Measurements from ENCODE around the gene ARID5A. TPM values are rescaled to one million over a fixed set of nuclear protein-coding genes. Genes with fewer than 3 reads are reported as not detected.

The ARID5A gene
- total and polyA plus RNA-seq, 2 donors (not counting 1 experiment from before 2014, with no cell fraction given), result 35.5 to 93.0 TPM

DNA sequence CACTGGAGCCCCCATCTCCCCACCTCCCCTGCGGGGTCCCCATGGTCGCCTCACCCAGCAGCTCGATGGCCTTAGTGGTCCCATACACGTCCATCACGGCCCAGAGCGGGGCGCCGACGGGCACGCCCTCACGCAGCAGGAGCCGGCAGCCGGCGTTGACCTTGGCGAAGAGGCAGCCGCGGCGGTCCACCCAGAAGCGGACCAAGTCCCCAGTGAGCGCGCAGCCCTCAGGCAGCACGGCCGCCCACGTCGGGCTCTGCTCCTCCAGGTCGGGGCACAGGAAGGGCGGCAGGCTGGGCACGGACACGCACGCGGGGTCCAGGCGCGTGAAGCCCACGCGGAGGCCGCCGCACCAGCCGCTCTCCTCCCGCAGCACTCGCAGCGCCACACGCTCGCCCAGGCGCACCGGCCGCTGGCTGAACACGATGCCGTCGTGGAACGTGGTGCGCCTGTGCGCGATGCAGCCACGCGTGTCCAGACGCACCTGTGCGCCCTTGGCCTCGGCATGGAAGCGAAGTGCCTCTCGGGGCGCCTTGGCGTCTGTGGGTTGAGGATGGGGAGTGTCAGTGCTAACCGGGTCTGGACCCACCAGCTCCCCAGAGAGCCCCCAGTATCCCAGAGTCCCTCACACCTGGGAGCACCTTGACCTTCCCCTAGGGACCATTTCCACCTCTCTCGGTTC is 36.0 kb upstream of the ARID5A start:
- H3K27ac Mint-ChIP-seq, result no peak overlapping the region
- Histone ChIP-seq H3K4me3 (ENCODE audit: control extremely low read depth in 1 of 5, extremely low read depth in 1 of 5, insufficient read depth in 1 of 5, low read depth in 2 of 5, low read length in 4 of 5) (no peak overlapping the region), H4K20me1 (ENCODE audit: control insufficient read depth, insufficient read depth, low read length, poor library complexity, severe bottlenecking) (no peaks in the 10 kb centered on the region), H3K9ac (ENCODE audit: low read length) (no peak overlapping the region), H3K9me3 (ENCODE audit: control extremely low read depth in 1 of 3, control insufficient read depth in 2 of 3, insufficient read depth in 1 of 3, low read length in 2 of 3) (peaks cover 0 to 4% (median 3%) of the 10 kb centered on the region in 3 donors), H2AFZ (ENCODE audit: insufficient read depth, low read depth, low read length, poor library complexity, severe bottlenecking) (no peak overlapping the region), H3K36me3 (replicated peaks in 1 of 2; ENCODE audit: control extremely low read depth in 1 of 2, control insufficient read depth in 1 of 2, extremely low read depth in 1 of 2, insufficient read depth in 2 of 2, low read length in 1 of 2) (no peaks in the 10 kb centered on the region), H3K4me1 (ENCODE audit: control insufficient read depth in 2 of 2, insufficient read depth in 2 of 2, low read length in 2 of 2) (peaks cover 11 to 12% of the 10 kb centered on the region in 2 donors), H3K27me3 (replicated peaks in 1 of 4; ENCODE audit: control extremely low read depth in 1 of 4, control insufficient read depth in 3 of 4, insufficient read depth in 4 of 4, low read length in 3 of 4) (no peaks in the 10 kb centered on the region), H3K4me2 (replicated peaks; ENCODE audit: low read depth, low read length, poor library complexity, severe bottlenecking) (no peak overlapping the region), H3K79me2 (ENCODE audit: control insufficient read depth, insufficient read depth, low read length) (no peaks in the 10 kb centered on the region), H3K27ac (ENCODE audit: low read length in 2 of 2) (no peak overlapping the region)
- DNase-seq (no peak), ATAC-seq (ENCODE audit: low read depth) (no peak)
- H3K4me1 Mint-ChIP-seq, result peaks cover 13% of the 10 kb centered on the region
- ChIA-PET POLR2A (no interaction called here), CTCF (interaction anchor here (1.0 kb wide), 1 partner anchor 93 kb away, joined by 3 read pairs; no protein-coding TSS in a partner anchor)
- H3K27me3 Mint-ChIP-seq, result no peaks in the 10 kb centered on the region
- no peak overlapping the region for H3K4me3 Mint-ChIP-seq
- TF ChIP-seq EZH2 (IDR thresholded peaks at IDR 0.05; ENCODE audit: borderline replicate concordance, insufficient read depth, low read depth, low read length, poor library complexity, severe bottlenecking), result no peak
- TF ChIP-seq, protein P1, sequence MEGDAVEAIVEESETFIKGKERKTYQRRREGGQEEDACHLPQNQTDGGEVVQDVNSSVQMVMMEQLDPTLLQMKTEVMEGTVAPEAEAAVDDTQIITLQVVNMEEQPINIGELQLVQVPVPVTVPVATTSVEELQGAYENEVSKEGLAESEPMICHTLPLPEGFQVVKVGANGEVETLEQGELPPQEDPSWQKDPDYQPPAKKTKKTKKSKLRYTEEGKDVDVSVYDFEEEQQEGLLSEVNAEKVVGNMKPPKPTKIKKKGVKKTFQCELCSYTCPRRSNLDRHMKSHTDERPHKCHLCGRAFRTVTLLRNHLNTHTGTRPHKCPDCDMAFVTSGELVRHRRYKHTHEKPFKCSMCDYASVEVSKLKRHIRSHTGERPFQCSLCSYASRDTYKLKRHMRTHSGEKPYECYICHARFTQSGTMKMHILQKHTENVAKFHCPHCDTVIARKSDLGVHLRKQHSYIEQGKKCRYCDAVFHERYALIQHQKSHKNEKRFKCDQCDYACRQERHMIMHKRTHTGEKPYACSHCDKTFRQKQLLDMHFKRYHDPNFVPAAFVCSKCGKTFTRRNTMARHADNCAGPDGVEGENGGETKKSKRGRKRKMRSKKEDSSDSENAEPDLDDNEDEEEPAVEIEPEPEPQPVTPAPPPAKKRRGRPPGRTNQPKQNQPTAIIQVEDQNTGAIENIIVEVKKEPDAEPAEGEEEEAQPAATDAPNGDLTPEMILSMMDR (IDR thresholded peaks at IDR 0.05), result no peak
- WGBS (ENCODE audit: insufficient coverage), result 76% methylated on average over 62 of the region's 64 CpGs
- peaks cover 5% of the 10 kb centered on the region for H3K9me3 Mint-ChIP-seq (ENCODE audit: insufficient read depth)
- intact Hi-C loops (cut with micrococcal nuclease), result loop anchor here (10.0 kb wide), 1 partner anchor 296 kb away; the partner anchor contains the start of gene STARD7

DNA sequence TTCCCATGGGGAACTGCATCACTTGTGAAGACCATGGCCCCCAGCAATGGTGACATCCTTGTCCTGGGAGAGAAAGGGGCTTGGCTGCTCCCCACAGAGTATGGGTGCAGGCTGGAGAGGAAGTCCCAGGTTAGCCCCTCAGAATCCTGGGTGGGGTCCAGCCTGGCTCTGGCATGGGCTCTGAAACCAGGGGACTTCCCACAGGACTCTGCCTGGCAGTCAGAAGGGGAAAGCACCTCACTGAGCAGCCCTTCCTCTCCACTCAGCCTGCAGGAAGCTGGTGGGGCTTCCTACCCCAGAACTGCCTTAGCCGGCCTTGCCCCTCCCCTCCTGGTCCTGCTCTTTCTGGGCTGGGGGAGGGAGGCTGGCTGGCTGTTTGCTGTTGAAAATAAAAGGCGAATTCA is 35.1 kb upstream of the ARID5A start:
- ATAC-seq (ENCODE audit: low read depth) (peak; percentile 45), DNase-seq (peak; percentile 46)
- no peaks in the 10 kb centered on the region for H3K27me3 ChIP-seq (replicated peaks in 1 of 4; ENCODE audit: control extremely low read depth in 1 of 4, control insufficient read depth in 3 of 4, insufficient read depth in 4 of 4, low read length in 3 of 4)
- H3K79me2 ChIP-seq (ENCODE audit: control insufficient read depth, insufficient read depth, low read length), result no peaks in the 10 kb centered on the region
- no peak overlapping the region for H3K27ac ChIP-seq (ENCODE audit: low read length in 2 of 2)
- Mint-ChIP-seq H3K4me3 (no peak overlapping the region), H3K9me3 (ENCODE audit: insufficient read depth) (no peaks in the 10 kb centered on the region), H3K4me1 (peaks cover 13% of the 10 kb centered on the region), H3K27ac (no peak overlapping the region), H3K27me3 (no peaks in the 10 kb centered on the region)
- no peaks in the 10 kb centered on the region for H3K36me3 ChIP-seq (replicated peaks in 1 of 2; ENCODE audit: control extremely low read depth in 1 of 2, control insufficient read depth in 1 of 2, extremely low read depth in 1 of 2, insufficient read depth in 2 of 2, low read length in 1 of 2)
- CTCF ChIA-PET, result no interaction called here
- H2AFZ ChIP-seq (ENCODE audit: insufficient read depth, low read depth, low read length, poor library complexity, severe bottlenecking), result no peak overlapping the region
- H3K9ac ChIP-seq (ENCODE audit: low read length), result no peak overlapping the region
- POLR2A ChIA-PET, result no interaction called here
- 0% methylated on average over 1 of the region's 2 CpGs for WGBS (ENCODE audit: insufficient coverage)
- peaks cover 0 to 3% (median 0%) of the 10 kb centered on the region in 3 donors for H3K9me3 ChIP-seq (ENCODE audit: control extremely low read depth in 1 of 3, control insufficient read depth in 2 of 3, insufficient read depth in 1 of 3, low read length in 2 of 3)
- intact Hi-C loops (cut with micrococcal nuclease), result loop anchor here (10.0 kb wide), 1 partner anchor 297 kb away; the partner anchor contains the start of gene STARD7
- peaks cover 11 to 12% of the 10 kb centered on the region in 2 donors for H3K4me1 ChIP-seq (ENCODE audit: control insufficient read depth in 2 of 2, insufficient read depth in 2 of 2, low read length in 2 of 2)
- peak overlapping the region; percentile 25 for H3K4me2 ChIP-seq (replicated peaks; ENCODE audit: low read depth, low read length, poor library complexity, severe bottlenecking)
- H4K20me1 ChIP-seq (ENCODE audit: control insufficient read depth, insufficient read depth, low read length, poor library complexity, severe bottlenecking), result no peaks in the 10 kb centered on the region
- no peak for TF ChIP-seq EZH2 (IDR thresholded peaks at IDR 0.05; ENCODE audit: borderline replicate concordance, insufficient read depth, low read depth, low read length, poor library complexity, severe bottlenecking)
- TF ChIP-seq, protein P1 (IDR thresholded peaks at IDR 0.05), result no peak
- H3K4me3 ChIP-seq (ENCODE audit: control extremely low read depth in 1 of 5, extremely low read depth in 1 of 5, insufficient read depth in 1 of 5, low read depth in 2 of 5, low read length in 4 of 5), result no peak overlapping the region

Measured in B cell (primary cell).